H1 (cell line): ENCODE data around the gene ACAP3. TPM values are rescaled to one million over a fixed set of nuclear protein-coding genes. Genes with fewer than 3 reads are reported as not detected.

Source experiments
- CTCF ChIA-PET: fragments of 300-600 bp; sonication (Branson Sonifier 250); formaldehyde crosslinking; loops from one replicate; lab custom pipeline; 2021; ENCODE audit not compliant: partially characterized antibody; lab: Charles Lee
- POLR2A ChIA-PET: fragments of 300-600 bp; sonication (Branson Sonifier 250); formaldehyde crosslinking; loops from one replicate; lab custom pipeline; 2021; ENCODE audit warnings: inconsistent platforms; ENCODE audit not compliant: partially characterized antibody; lab: Charles Lee
- DNase-seq, 2 experiments: peaks; one replicate each; pipeline versions ENCODE4 v3.0.0 to v3.0.0-alpha.2; 2010 to 2022; ENCODE audit warnings: low spot score in 2 of 2, low read depth in 1 of 2, mixed read lengths in 1 of 2
- FAIRE-seq: peaks from 2 replicates; lab custom pipeline; 2011; peaks lifted over from hg19 to GRCh38; lab: Jason Lieb, UNC
- H2AFZ ChIP-seq: 2 replicates; pipeline ENCODE4 v1.8.1; 2012; ENCODE audit warnings: low read length, inconsistent platforms
- H2AK5ac ChIP-seq: 2 replicates; pipeline ENCODE4 v1.6.1; 2013; ENCODE audit warnings: low read depth, low read length
- H2BK120ac ChIP-seq: replicated peaks from 2 replicates; pipeline ENCODE3; 2013; ENCODE audit warnings: low read depth, low read length, inconsistent platforms
- H2BK12ac ChIP-seq: 2 replicates; pipeline ENCODE4 v1.6.1; 2013; ENCODE audit warnings: low read depth, low read length
- H2BK15ac ChIP-seq: 2 replicates; pipeline ENCODE4 v1.6.1; 2013; ENCODE audit warnings: low read length
- H2BK20ac ChIP-seq: 2 replicates; pipeline ENCODE4 v1.6.1; 2013; ENCODE audit warnings: low read length
- H2BK5ac ChIP-seq: 2 replicates; pipeline ENCODE4 v1.6.1; 2013; ENCODE audit warnings: low read depth, low read length
- H3K14ac ChIP-seq: 2 replicates; pipeline ENCODE4 v1.6.1; 2013; ENCODE audit warnings: inconsistent platforms; ENCODE audit not compliant: insufficient read length
- H3K18ac ChIP-seq: 2 replicates; pipeline ENCODE4 v1.6.1; 2013; ENCODE audit warnings: low read length; ENCODE audit errors: extremely low read depth
- H3K23ac ChIP-seq: 2 replicates; pipeline ENCODE4 v1.6.1; 2013; ENCODE audit warnings: inconsistent platforms; ENCODE audit not compliant: insufficient read length
- H3K23me2 ChIP-seq: 2 replicates; pipeline ENCODE4 v1.6.1; 2013; ENCODE audit warnings: low read depth, low read length
- H3K27ac ChIP-seq: 2 replicates; pipeline ENCODE4 v1.6.1; 2011; ENCODE audit warnings: low read depth, low read length, inconsistent platforms
- H3K27me3 ChIP-seq, 4 experiments: replicated peaks in 1 of 4; 1 replicate in 1 of 4; 2 replicates in 3 of 4; pipeline versions ENCODE4 v1.6.1 to v1.8.1; 2011 to 2013; ENCODE audit warnings: low read length in 3 of 4, mild to moderate bottlenecking in 3 of 4, inconsistent platforms in 2 of 4, mixed read lengths in 2 of 4, moderate library complexity in 1 of 4; ENCODE audit not compliant: control insufficient read depth in 3 of 4, insufficient read depth in 3 of 4; ENCODE audit errors: extremely low read depth in 1 of 4
- H3K36me3 ChIP-seq, 4 experiments: 2 replicates each; pipeline versions ENCODE4 v1.6.1 to v1.8.1; 2011 to 2013; ENCODE audit warnings: mild to moderate bottlenecking in 4 of 4, low read length in 3 of 4, moderate library complexity in 2 of 4, control low read depth in 1 of 4, inconsistent platforms in 1 of 4; ENCODE audit not compliant: insufficient read depth in 4 of 4, control insufficient read depth in 2 of 4
- H3K4ac ChIP-seq: replicated peaks from 2 replicates; pipeline ENCODE3; 2013; ENCODE audit warnings: low read length, low read depth, mixed read lengths, inconsistent platforms; ENCODE audit not compliant: insufficient read length
- H3K4me1 ChIP-seq, 4 experiments: replicated peaks in 1 of 4; 1 replicate in 1 of 4; 2 replicates in 3 of 4; pipeline versions ENCODE4 v1.6.1 to v1.8.1; 2011 to 2013; ENCODE audit warnings: low read length in 3 of 4, inconsistent platforms in 2 of 4, mixed read lengths in 1 of 4; ENCODE audit not compliant: insufficient read depth in 4 of 4, control insufficient read depth in 3 of 4
- H3K4me2 ChIP-seq, 2 experiments: 2 replicates each; pipeline versions ENCODE4 v1.6.1 to v1.8.1; 2011 to 2013; ENCODE audit warnings: low read depth in 2 of 2, low read length in 2 of 2, control low read depth in 1 of 2, inconsistent platforms in 1 of 2, mild to moderate bottlenecking in 1 of 2; ENCODE audit not compliant: insufficient read depth in 1 of 2
- H3K4me3 ChIP-seq, 4 experiments: fragments of 200-600, 300-600 bp in 1 of 4; sonication (generic), shearing (Covaris generic), sonication (Bioruptor Twin) in 1 of 4; 2 replicates each; pipeline versions ENCODE4 v1.5.1 to v1.8.1; 2011 to 2016; ENCODE audit warnings: low read length in 4 of 4, low read depth in 3 of 4, control low read depth in 2 of 4, inconsistent platforms in 2 of 4, mild to moderate bottlenecking in 2 of 4, mixed read lengths in 1 of 4, moderate library complexity in 1 of 4; ENCODE audit not compliant: insufficient read depth in 2 of 4; ENCODE audit errors: extremely low read depth in 1 of 4
- H3K56ac ChIP-seq: replicated peaks from 2 replicates; pipeline ENCODE3; 2013; ENCODE audit warnings: low read depth, mild to moderate bottlenecking, mixed read lengths, low read length, inconsistent platforms; ENCODE audit not compliant: insufficient read length
- H3K79me1 ChIP-seq: 2 replicates; pipeline ENCODE4 v1.6.1; 2013; ENCODE audit warnings: low read depth, low read length, control low read depth
- H3K79me2 ChIP-seq, 2 experiments: 2 replicates each; pipeline versions ENCODE4 v1.6.1 to v1.8.1; 2012 to 2013; ENCODE audit warnings: low read length in 2 of 2, mild to moderate bottlenecking in 2 of 2, inconsistent platforms in 1 of 2; ENCODE audit not compliant: insufficient read depth in 2 of 2, control insufficient read depth in 1 of 2
- H3K9ac ChIP-seq, 4 experiments: replicated peaks in 1 of 4; 1 replicate in 1 of 4; 2 replicates in 3 of 4; pipeline versions ENCODE4 v1.6.1 to v1.8.1; 2011 to 2013; ENCODE audit warnings: low read depth in 3 of 4, low read length in 3 of 4, control low read depth in 2 of 4, mild to moderate bottlenecking in 2 of 4, moderate library complexity in 2 of 4, inconsistent platforms in 1 of 4; ENCODE audit errors: extremely low read depth in 1 of 4
- H3K9me3 ChIP-seq, 2 experiments: 2 replicates each; pipeline versions ENCODE4 v1.6.1 to v1.8.1; 2012 to 2013; ENCODE audit warnings: mild to moderate bottlenecking in 2 of 2, moderate library complexity in 2 of 2, control low read depth in 1 of 2, inconsistent platforms in 1 of 2, low read depth in 1 of 2, low read length in 1 of 2, mixed read lengths in 1 of 2; ENCODE audit not compliant: insufficient read depth in 2 of 2
- H4K20me1 ChIP-seq, 2 experiments: replicated peaks in 1 of 2; 2 replicates each; pipeline versions ENCODE3 to v1.8.1; 2011 to 2013; ENCODE audit warnings: inconsistent platforms in 2 of 2, low read length in 2 of 2, mild to moderate bottlenecking in 1 of 2; ENCODE audit not compliant: insufficient read depth in 2 of 2, control insufficient read depth in 1 of 2
- H4K5ac ChIP-seq: 2 replicates; pipeline ENCODE4 v1.6.1; 2013; ENCODE audit warnings: low read length, low read depth, mixed read lengths, inconsistent platforms; ENCODE audit not compliant: insufficient read length
- H4K8ac ChIP-seq: 2 replicates; pipeline ENCODE4 v1.8.0; 2013; ENCODE audit warnings: mild to moderate bottlenecking, moderate library complexity, low read length, inconsistent platforms; ENCODE audit not compliant: insufficient read depth; ENCODE audit errors: extremely low read depth
- H4K91ac ChIP-seq: replicated peaks from 2 replicates; pipeline ENCODE3; 2013; ENCODE audit warnings: low read length, mixed read lengths, inconsistent platforms; ENCODE audit not compliant: insufficient read length
- BACH1 ChIP-seq: IDR thresholded peaks from 2 replicates; pipeline ENCODE4 v1.6.1; 2012; ENCODE audit warnings: low read length, improper control_type of control experiment
- CEBPB ChIP-seq: IDR thresholded peaks from 2 replicates; pipeline ENCODE4 v1.6.1; 2012; ENCODE audit warnings: low read depth, low read length
- GABPA ChIP-seq: IDR thresholded peaks from 2 replicates; pipeline ENCODE4 v1.6.1; 2011; ENCODE audit warnings: mild to moderate bottlenecking, low read length, moderate library complexity, borderline replicate concordance; ENCODE audit not compliant: insufficient read depth
- HDAC6 ChIP-seq: IDR thresholded peaks from one replicate; pipeline ENCODE4 v1.7.1; 2012; ENCODE audit warnings: low read depth, mild to moderate bottlenecking, inconsistent platforms, low read length, moderate library complexity
- POLR2AphosphoS5 ChIP-seq: IDR thresholded peaks from 2 replicates; pipeline ENCODE4 v1.6.1; 2011; ENCODE audit warnings: low read depth, low read length
- RNF2 ChIP-seq: fragments of 200-900, 300-1000 bp; sonication (generic); IDR thresholded peaks from 2 replicates; pipeline ENCODE4 v1.7.1; 2016; ENCODE audit warnings: borderline replicate concordance, low read depth, mild to moderate bottlenecking, antibody characterized with exemption, low read length; ENCODE audit not compliant: poor library complexity, severe bottlenecking; ENCODE audit errors: missing control alignments
- TAF1 ChIP-seq: IDR thresholded peaks from 2 replicates; pipeline ENCODE4 v1.6.1; 2011; ENCODE audit warnings: mild to moderate bottlenecking, low read depth, low read length
- YY1 ChIP-seq: IDR thresholded peaks from 2 replicates; pipeline ENCODE4 v1.6.1; 2011; ENCODE audit warnings: low read depth, mild to moderate bottlenecking, low read length
- WGBS, 2 experiments: shearing (Covaris generic) in 1 of 2; methylation state at CpG; one replicate each; pipeline versions ENCODE4 v1.1.6 to v1.1.7; 2013 to 2015; ENCODE audit warnings: low lambda C conversion rate in 2 of 2, mixed read lengths in 2 of 2, inconsistent platforms in 1 of 2, low coverage in 1 of 2, missing lambda C conversion rate in 1 of 2; ENCODE audit not compliant: insufficient replicate concordance in 2 of 2, insufficient coverage in 1 of 2, insufficient read length in 1 of 2; ENCODE audit errors: extremely low coverage in 1 of 2, missing lambda C conversion rate in 1 of 2; 5-methylcytosine and 5-hydroxymethylcytosine counted together
- polyA plus RNA-seq, 7 experiments: library from polyadenylated mRNA; depleted of rRNA in 3 of 7; stranded (reverse) in 5 of 7; unstranded in 2 of 7; fragments of >200 nt in 5 of 7; fragments of 200-250 nt in 2 of 7; gene quantifications; 1 replicate in 5 of 7; 2 replicates in 1 of 7; 4 replicates in 1 of 7; pipeline versions ENCODE4 v1.2.1 to v1.2.3, GENCODE V29; 2011 to 2013; ENCODE audit warnings: missing spikeins in 2 of 7, mixed read lengths in 2 of 7
- total RNA-seq: library from RNA; stranded (reverse); fragmentation: NEBNext Ultra II Directional; extraction: Animal tissue kit (Norgen Biotek cat#: 25700); gene quantifications from 2 replicates; pipeline ENCODE4 v1.2.1, GENCODE V29; 2021
- TF ChIP-seq, protein P1 (sequence below): IDR thresholded peaks from 2 replicates; pipeline ENCODE4 v1.6.1; 2012; ENCODE audit warnings: inconsistent platforms
- TF ChIP-seq, protein P2 (sequence below): IDR thresholded peaks from 2 replicates; pipeline ENCODE4 v1.6.1; 2012; ENCODE audit warnings: inconsistent platforms

Gene ACAP3
- total and polyA plus RNA-seq, 2 of the 8 experiments (the other 6 are each of a cell fraction or from before 2014, with no cell fraction given) = 14.8 to 28.3 TPM

DNA sequence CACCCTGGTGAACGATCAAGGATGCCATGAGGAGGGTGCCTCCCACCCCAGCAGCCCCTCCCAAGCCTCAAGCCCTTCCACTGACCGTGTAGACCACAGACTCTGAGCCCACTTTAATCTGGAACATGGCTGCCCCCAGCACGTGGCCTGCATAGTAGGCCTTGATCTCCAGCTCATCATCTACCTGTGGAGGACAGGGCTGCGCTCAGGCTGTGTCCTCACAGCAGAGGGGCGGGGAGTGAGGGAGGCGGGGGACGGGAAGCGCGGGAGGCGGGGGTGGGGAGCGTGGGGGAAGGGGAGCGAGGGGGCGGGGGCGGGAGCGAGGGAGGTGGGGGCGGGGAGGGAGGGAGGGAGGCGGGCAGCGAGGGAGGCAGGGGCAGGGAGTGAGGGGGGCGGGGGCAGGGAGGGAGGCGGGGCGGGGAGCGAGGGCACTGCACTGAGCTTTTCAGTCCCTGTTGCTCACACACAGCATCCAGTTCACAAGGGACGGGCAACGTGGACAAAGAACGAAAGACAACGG, 7.8 kb upstream of the ACAP3 start:
- peaks cover 14% of the 10 kb centered on the region for H3K79me1 ChIP-seq
- H4K8ac ChIP-seq = no peak overlapping the region
- peak overlapping the region; percentile 44 for H4K5ac ChIP-seq
- H3K4me1 ChIP-seq = peaks cover 0 to 11% (median 4%) of the 10 kb centered on the region in 4 experiments; a peak in 6 of 7 replicates
- POLR2A ChIA-PET = interaction anchor here (0.6 to 10.1 kb wide), 12 partner anchors 10 to 1111 kb away, joined by 3 to 134 read pairs (median 4); partner anchors contain the start of gene TAS1R3
- no peak for FAIRE-seq
- H2AK5ac ChIP-seq = peak overlapping the region; percentile 60; the same call in 1 of the 2 replicates
- H3K56ac ChIP-seq = no peak overlapping the region
- peak overlapping the region; percentile 33 to 49 for H3K4me2 ChIP-seq
- H2BK5ac ChIP-seq = 0 out of 2 replicates have a peak overlapping the region, but pooled peaks have one; percentile 48
- H3K36me3 ChIP-seq = peaks cover 17 to 53% (median 40%) of the 10 kb centered on the region in 4 experiments
- no peak overlapping the region for H2BK20ac ChIP-seq
- H3K27me3 ChIP-seq = no peaks in the 10 kb centered on the region
- no peak for TF ChIP-seq BACH1
- TF ChIP-seq GABPA = no peak
- no peak for TF ChIP-seq RNF2
- 0 out of 2 replicates have a peak, but pooled peaks have one; percentile 6 for TF ChIP-seq TAF1
- TF ChIP-seq, protein P1, sequence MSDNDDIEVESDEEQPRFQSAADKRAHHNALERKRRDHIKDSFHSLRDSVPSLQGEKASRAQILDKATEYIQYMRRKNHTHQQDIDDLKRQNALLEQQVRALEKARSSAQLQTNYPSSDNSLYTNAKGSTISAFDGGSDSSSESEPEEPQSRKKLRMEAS = peak; percentile 95
- TF ChIP-seq, protein P2, sequence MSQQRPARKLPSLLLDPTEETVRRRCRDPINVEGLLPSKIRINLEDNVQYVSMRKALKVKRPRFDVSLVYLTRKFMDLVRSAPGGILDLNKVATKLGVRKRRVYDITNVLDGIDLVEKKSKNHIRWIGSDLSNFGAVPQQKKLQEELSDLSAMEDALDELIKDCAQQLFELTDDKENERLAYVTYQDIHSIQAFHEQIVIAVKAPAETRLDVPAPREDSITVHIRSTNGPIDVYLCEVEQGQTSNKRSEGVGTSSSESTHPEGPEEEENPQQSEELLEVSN = peak; percentile 39; the same call in 1 of the 2 replicates
- TF ChIP-seq CEBPB = no peak
- TF ChIP-seq POLR2AphosphoS5 = peak; percentile 51; the same call in 1 of the 2 replicates
- no peak for TF ChIP-seq HDAC6
- TF ChIP-seq YY1 = peak; percentile 74
- H3K79me2 ChIP-seq = peaks cover 3 to 16% of the 10 kb centered on the region in 2 experiments; a peak in 2 of 4 replicates
- H3K27ac ChIP-seq = 0 out of 2 replicates have a peak overlapping the region, but pooled peaks have one; percentile 41
- peak overlapping the region; percentile 50; the same call in 1 of the 2 replicates for H2BK12ac ChIP-seq
- H3K9ac ChIP-seq = peak overlapping the region in 2 of 4 experiments; percentile 6 to 18; a peak in 2 of 7 replicates
- no peak overlapping the region for H2AFZ ChIP-seq
- no peak for DNase-seq
- no peak overlapping the region for H3K4ac ChIP-seq
- no peaks in the 10 kb centered on the region for H3K9me3 ChIP-seq
- H4K20me1 ChIP-seq = peaks cover 13 to 28% of the 10 kb centered on the region in 2 experiments
- H3K4me3 ChIP-seq = peak overlapping the region in 1 of 4 experiments; percentile 19; a peak in 1 of 8 replicates
- H3K23me2 ChIP-seq = no peaks in the 10 kb centered on the region
- CTCF ChIA-PET = interaction anchor here (0.7 to 1.7 kb wide), 6 partner anchors 8 to 110 kb away, joined by 3 to 5 read pairs (median 3); no protein-coding TSS in a partner anchor
- no peak overlapping the region for H2BK15ac ChIP-seq
- H2BK120ac ChIP-seq = no peak overlapping the region
- peak overlapping the region; percentile 90; the same call in 1 of the 2 replicates for H3K18ac ChIP-seq
- no peak overlapping the region for H3K23ac ChIP-seq
- no peak overlapping the region for H3K14ac ChIP-seq
- 67% methylated on average over 6 of the region's 26 CpGs; no CpG with 5 or more reads in 1 of the 2 experiments for WGBS, 2 experiments
- peak overlapping the region; percentile 82 for H4K91ac ChIP-seq
